GM21723 (cell line): ENCODE measurements around the gene ABCA7.
A peak's percentile ranks its signal among the peaks of the same experiment; 100 is the strongest.

Experiments
- ATAC-seq: cut with Tn5 transposase; IDR thresholded peaks from one replicate; pipeline ENCODE4 v1.9.1; 2021; ENCODE audit warnings: mild to moderate bottlenecking, moderate library complexity; ENCODE audit not compliant: unreplicated experiment

The ABCA7 gene, protein sequence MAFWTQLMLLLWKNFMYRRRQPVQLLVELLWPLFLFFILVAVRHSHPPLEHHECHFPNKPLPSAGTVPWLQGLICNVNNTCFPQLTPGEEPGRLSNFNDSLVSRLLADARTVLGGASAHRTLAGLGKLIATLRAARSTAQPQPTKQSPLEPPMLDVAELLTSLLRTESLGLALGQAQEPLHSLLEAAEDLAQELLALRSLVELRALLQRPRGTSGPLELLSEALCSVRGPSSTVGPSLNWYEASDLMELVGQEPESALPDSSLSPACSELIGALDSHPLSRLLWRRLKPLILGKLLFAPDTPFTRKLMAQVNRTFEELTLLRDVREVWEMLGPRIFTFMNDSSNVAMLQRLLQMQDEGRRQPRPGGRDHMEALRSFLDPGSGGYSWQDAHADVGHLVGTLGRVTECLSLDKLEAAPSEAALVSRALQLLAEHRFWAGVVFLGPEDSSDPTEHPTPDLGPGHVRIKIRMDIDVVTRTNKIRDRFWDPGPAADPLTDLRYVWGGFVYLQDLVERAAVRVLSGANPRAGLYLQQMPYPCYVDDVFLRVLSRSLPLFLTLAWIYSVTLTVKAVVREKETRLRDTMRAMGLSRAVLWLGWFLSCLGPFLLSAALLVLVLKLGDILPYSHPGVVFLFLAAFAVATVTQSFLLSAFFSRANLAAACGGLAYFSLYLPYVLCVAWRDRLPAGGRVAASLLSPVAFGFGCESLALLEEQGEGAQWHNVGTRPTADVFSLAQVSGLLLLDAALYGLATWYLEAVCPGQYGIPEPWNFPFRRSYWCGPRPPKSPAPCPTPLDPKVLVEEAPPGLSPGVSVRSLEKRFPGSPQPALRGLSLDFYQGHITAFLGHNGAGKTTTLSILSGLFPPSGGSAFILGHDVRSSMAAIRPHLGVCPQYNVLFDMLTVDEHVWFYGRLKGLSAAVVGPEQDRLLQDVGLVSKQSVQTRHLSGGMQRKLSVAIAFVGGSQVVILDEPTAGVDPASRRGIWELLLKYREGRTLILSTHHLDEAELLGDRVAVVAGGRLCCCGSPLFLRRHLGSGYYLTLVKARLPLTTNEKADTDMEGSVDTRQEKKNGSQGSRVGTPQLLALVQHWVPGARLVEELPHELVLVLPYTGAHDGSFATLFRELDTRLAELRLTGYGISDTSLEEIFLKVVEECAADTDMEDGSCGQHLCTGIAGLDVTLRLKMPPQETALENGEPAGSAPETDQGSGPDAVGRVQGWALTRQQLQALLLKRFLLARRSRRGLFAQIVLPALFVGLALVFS (N-terminal part only)

DNA sequence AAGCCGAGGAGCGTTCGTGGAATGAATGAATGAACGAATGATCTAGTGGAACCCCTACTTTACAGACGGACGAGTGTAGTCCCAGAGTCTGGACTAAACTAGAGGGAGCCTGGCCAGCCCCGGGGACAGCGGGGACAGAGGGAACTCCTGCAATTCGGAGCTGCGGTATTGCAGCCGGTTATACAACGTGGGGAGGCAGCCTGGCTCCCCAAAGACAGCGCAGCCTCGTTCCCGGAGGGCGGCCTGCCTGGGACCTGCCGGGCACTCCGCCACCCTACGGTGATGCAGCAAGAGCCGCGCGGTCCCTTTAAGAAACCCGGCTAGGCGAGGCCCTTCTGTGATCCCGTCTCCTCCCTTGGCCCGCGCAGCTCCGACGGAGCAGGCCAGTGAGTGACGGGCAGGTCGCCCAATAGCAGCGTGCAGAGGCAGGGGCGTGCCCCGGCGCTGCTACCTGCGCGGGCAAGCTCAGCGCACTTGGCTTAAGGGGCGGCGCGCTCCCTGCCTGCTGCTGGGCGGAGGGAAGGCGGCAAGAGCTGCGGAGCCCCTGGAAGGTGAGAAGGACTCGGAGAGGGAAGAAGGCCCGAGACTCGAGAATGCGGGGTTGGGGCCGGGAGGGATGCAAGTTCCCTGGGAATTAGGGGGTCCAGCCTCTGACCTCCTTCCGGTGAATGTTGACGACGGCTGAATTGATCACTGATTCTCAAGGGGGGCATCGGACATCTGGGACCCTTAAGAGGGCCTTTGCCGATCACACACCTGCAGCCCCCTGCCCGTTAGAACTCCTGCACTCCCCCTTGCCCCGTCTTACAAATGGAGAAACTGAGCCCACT lies at the start of gene ABCA7:
TSS of gene ABCA7 (plus strand) at position 462 of the 830 bp plus-strand sequence. CDS start 1,255 bp downstream, outside the sequence.
- ATAC-seq = peak; percentile 69

DNA sequence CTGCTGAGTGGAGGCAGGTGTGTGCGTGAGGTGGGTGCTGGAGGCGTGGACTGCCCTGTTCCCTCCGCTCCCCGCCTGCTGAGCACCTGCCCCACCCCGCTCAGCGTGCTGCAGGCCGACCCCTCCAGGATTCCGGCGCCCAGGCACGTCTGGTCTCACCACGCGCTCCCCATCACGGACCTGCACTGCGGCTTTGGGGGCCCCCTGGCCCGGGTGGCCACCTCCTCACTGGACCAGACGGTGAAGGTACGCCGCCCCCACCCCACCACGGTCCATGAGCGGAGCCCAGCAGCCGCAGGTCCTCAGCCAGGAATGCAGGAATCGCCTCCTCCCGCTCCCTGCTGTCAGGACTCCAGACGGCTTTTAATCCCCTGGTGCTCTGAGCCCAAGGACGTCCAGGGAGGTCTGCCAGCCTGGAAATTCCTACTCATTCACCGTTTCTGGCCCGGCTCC lies 49.8 kb upstream of the ABCA7 start:
- ATAC-seq = no peak

GRCh38 chr19:990746-991145 lies 49.2 kb upstream of the ABCA7 start:
- no peak for ATAC-seq

GRCh38 chr19:991174-991931 lies 48.6 kb upstream of the ABCA7 start:
- ATAC-seq = no peak

DNA sequence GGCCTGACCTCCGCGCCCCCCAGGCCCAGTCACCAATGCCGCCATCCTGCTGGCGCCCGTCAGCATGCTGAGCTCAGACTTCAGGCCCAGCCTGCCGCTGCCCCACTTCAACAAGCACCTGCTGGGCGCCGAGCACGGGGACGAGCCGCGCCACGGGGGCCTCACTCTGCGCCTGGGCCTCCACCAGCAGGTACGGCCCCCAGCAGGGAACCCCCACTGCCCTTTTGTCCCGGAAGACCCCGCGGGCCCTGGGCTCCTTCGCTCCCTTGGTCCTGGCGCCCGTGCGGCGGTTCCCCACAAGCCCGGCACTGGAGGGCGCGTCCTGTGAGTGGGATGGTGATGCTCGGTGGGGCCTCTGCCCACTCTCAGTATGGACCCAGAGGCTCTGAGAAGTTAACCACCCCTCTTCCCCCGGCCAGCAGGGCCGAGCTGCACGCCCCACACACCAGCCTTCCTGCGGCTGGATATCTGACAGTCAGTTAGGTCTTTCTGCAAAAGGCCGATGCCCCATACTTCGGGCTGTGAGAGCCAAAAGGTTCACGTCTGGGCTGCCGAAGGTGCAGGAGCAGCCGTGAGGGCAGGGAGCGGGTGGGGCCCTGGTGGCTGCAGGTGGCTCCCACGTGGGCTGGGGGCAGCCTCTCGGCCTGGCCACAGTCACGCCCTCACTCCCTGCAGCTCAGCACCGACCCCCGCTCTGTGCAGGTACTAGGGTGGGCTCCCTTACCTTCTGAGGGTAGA lies 47.8 kb upstream of the ABCA7 start:
- no peak for ATAC-seq

DNA sequence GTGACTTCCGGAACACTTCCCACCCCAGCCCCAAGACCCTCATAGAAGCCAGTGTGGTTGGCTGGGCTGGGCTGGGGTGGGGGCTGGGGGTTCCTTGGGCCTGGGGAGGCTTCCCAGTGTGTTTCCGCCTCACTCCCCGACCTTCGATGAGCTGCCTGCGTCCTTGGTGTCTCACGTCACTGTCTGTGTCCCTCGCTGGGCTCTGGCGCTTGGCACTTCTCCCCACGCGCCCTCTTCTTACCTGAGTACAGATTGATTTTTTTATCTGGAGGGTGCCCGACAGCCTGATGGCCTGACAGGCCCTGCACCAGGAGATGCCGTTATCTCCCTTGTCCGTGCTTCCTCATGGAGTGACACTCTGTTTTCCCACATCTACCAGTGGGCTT lies 47.2 kb upstream of the ABCA7 start:
- no peak for ATAC-seq

GRCh38 chr19:993361-993830 lies 46.5 kb upstream of the ABCA7 start:
- no peak for ATAC-seq

DNA sequence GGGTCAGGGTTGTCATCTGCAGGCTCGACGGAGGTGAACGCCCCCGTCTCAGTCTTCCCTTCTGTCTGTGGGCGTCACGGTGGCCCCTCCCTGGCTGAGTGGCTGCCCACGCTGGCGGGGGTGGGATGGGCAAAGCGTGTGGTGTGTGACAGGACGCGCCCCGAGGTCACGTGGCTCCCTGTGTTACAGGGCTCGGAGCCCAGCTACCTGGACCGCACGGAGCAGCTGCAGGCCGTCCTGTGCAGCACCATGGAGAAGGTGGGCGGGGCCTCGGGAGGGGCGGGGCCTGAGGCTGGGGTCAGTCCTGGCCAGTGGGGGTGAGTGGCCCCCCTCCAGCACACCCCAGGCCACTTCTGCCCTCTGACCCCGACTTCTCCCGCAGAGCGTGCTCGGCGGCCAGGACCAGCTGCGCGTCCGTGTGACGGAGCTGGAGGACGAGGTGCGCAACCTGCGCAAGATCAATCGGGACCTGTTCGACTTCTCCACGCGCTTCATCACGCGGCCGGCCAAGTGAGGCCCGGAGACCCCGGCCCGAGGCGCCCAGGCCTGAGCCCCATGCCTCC lies 46.0 kb upstream of the ABCA7 start:
- ATAC-seq = no peak

DNA sequence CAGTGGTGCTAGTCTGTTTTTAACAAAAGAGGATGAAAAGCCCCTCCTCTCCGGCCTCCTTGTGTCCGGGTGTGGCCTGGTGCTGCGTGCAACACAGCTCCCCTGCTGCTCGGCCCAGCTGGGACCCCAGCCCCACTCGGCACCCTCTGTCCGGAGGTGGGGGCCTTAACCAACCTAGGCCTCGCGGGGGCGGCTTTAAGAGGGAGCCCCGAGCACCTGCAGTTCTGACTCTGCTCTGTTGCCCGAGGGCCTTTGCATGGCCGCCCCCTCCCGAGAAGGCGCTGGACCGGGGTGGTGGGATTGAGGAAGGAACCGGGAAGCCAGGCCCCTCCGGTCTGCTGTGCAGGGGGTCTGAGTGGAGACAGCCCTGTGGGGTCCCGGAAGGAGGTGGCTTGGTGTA lies 45.4 kb upstream of the ABCA7 start:
- no peak for ATAC-seq

- ATAC-seq = no peak
Observed at GRCh38 chr19:995051-995827, 44.7 kb upstream of the ABCA7 start.

DNA sequence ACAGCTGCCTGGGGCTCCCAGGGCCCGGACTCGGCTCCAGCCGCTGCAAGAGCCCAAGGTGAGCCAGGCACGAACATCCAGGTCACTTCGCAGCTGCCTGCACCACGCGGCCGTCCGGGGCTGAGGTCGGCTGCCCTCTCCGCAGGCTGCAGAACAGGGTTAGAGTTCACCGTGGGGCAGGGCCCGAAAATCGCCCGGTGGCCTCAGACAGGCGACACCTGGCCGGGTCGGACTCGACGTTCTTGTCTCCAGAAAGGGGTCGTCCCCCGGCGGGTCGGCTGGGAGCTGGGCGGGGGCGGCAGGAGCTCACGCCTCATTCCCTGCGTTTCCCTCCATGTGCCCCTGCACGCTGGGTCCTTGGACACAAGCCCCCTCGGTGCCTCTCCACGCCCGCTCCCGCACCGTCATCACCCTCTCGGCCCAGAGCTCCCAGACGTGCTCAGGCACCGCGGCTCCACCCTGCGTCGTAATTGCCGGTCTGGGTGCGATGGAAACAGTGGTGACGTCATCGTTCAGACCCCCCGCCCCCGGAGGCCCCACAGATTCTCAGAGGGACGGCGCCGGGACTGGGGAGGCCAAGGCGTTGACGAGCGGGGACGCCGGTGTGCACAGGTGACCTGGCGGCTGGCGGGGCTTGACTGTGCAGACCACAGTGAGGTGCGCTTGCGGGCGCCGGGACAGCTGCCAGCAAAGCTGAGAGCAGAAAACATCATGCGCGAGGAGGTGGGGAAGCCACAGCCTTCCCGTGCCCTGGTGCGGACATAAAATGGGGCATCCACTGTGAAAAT lies 43.7 kb upstream of the ABCA7 start:
- no peak for ATAC-seq

DNA sequence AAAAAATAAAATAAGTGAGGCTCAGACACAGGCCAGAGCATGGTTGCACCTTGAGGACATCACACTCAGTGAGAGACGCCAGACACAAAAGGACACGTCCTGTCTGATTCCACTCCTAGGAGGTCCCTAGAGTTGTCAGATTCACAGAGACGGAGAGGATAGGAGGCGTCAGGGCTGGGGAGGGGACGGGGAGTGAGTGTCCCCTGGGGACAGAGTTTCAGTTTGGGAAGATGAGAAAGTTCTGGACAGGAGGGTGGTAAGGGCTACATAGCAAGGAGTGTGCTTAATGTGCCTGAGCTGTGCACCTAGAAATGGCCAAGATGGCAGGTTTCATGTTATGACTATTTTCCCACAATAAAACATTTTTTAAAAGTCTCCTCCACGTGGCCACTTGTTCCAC lies 41.8 kb upstream of the ABCA7 start:
- ATAC-seq = no peak

DNA sequence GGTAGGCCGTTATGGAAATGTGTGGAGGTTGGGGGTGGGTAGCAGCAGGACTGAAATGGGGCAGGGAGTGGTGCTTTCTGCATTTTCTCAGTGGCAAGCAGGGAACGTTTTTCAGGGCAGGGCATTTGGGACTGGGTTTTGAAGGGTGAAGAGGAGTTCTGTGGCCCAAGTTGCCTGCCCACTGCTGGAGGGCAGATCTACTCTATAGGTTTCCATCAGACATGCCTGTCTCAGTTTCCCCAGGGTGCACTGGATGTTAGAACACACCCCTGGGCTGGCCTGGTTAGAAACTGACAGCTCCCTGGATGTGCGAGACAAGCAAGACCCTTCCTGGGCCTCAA lies 40.6 kb upstream of the ABCA7 start:
- ATAC-seq = no peak

- no peak for ATAC-seq
Observed at GRCh38 chr19:1000095-1000494, 39.8 kb upstream of the ABCA7 start, which contains the start of gene GRIN3B. GRIN3B (plus strand) TSS chr19:1000419; CDS start chr19:1000438, 19 bp downstream.

DNA sequence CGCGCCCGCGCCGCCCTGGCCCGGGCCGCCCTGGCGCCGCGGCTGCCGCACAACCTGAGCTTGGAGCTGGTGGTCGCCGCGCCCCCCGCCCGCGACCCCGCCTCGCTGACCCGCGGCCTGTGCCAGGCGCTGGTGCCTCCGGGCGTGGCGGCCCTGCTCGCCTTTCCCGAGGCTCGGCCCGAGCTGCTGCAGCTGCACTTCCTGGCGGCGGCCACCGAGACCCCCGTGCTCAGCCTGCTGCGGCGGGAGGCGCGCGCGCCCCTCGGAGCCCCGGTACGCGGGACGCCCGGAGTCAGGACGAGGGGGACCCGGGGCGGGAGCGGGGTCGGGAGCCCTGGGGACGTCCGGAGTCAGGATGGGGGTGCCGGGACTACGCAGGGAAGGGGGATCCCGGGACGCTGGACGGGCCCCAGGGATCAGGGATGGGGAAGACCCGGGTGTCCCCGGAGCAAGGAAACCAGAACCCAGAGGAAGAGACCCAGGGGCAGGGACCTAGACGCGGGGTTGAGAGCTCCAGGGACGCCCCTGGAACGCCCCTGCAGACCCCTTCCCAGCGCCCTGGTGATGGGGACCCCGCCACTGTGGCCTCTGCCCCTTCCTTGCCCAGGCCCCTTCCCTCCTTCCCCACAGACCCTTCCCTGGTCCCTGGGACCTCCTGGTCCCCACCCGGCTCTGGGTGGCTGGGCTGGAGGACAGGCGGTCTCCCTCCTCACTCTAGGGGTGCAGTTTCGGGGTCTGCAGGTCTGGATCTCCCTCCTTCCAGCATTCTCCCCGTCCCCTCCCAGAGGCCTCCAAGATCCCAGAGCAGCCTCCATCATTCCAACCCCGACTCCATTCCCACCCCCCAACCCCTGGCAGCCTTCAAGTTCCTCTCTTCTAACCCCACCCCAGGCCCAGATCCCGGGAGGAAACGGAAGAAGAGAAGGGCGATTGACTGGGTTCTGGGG lies 39.0 kb upstream of the ABCA7 start:
- ATAC-seq = no peak
